Measurements from ENCODE around the gene TAGLN2.

The TAGLN2 gene

GRCh38 chr1:159935305-159935704 lies 10.0 kb upstream of the TAGLN2 start:
- DNase-seq (ENCODE audit: low read depth): no peak

DNA sequence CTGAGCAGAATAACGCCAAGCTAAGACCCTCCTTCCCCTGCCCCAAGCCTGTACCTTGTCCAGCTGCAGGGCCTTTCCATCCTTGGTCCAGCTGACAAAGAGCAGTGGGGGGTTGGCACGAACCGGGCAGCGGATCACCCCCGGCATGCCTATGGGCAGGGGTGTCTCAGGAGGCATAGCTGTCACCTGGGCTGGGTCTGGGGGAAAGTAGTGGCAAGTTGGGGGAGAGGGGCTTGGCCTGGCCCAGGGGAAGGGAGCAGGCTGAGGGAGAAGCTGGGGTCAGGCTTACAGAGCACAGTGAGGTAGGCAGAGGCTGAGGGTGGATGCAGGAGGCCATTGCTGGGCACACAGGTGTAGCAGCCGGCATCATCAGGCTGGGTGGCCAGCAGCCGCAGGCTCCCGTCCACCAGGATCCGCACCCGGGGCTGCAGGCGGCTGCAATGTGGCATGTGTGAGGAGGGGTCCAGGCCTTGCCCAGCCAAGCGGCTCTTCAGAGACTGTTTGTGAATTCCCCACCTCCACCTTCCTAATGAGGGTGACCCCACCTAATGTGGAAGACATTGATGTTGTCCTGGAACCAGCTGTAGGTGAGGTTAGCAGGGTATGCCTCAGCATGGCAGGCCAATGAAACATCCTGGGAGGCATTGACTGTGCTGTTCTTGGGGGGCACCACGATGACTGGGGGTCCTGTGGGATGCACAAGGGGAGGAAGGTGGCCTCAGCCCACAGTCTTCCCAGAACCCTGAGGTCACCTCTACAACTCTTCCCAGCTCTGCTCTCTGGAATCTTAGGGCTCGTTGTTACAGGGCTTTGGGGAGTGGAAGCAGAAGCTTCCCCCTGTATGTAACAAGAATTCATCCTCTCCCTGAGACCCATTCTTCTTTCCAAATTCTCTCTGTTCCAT lies 9.1 kb upstream of the TAGLN2 start:
- no peak for DNase-seq (ENCODE audit: low read depth)

GRCh38 chr1:159933347-159933746 lies 8.0 kb upstream of the TAGLN2 start:
- DNase-seq (ENCODE audit: low read depth): no peak

- DNase-seq (ENCODE audit: low read depth): no peak
Observed at GRCh38 chr1:159932296-159933285, 7.3 kb upstream of the TAGLN2 start.

- no peak for DNase-seq (ENCODE audit: low read depth)
Observed at GRCh38 chr1:159931795-159932173, 6.5 kb upstream of the TAGLN2 start.

DNA sequence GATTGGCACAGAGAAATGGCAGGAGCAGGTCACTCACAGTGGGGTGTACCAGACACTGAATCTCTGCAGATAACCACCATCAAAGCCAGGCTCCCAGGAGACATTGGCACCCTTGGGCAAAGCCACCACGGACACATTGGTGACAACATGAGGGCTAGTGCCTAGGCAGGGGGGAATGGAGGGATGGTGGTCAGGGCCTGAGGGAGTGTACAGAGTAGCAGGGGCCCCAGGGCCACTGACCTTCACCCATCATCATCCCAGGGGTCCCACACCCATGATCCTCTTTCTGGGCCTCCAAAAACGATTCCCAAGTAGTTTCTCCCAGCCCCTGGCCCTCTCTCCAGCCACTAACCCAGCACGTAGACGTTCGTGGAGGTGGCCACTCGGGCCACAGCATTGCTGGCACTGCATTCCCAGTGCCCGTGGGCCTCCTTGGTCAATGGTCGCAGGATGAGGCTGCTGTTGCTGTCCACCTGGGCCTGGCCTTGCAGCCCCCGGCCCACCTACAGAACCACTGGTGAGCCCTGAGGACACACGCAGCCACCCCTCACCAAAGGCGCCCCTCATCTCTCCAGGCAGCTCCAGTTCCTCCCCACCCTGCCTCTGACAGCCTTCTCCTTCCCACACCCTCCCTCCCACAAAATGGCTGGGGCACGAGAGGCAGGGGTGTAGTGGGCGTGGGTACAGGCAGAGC lies 5.9 kb upstream of the TAGLN2 start:
- DNase-seq (ENCODE audit: low read depth): no peak

DNA sequence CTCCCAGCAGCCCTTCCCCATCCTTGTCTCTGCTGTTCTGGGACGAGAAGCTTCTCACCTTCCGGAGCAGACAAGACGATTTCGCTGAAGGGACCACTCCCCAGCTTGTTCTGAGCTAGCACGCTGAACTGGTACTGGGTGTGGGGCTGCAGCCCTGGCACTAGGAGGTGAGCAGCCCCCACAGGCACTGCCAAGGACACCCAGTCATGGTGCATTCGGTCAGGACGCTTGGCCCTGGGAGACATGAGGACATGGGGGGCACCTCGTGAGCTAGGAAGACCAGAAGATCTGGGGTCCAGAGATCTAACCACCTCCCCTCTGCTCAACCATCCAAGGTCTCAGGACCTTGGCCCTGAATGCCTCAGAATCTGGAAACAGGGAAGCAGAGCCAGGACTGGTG lies 5.3 kb upstream of the TAGLN2 start:
- DNase-seq (ENCODE audit: low read depth): no peak

DNA sequence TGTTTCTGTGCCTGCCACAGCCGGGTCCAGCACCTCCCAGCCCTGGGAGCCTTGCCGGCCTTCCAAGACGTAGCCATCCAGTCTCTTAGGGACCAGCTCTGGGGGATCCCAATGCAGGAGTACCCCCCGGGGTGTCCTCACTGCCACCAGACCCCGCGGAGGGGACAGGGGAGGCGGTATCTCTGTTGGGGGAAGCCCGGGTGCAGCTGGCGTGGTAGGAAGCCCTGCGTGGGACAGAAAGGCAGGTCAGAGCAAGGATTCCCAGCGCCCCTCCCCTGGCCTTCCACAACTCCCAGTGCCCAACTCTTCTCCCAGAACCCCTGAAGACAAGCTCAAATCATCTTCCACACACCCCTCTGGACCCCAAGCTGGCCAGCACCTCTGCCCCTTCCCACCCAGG lies 4.9 kb upstream of the TAGLN2 start:
- no peak for DNase-seq (ENCODE audit: low read depth)

GRCh38 chr1:159929155-159930051 lies 4.1 kb upstream of the TAGLN2 start:
- DNase-seq (ENCODE audit: low read depth): no peak

GRCh38 chr1:159928491-159929050 lies 3.3 kb upstream of the TAGLN2 start:
- DNase-seq (ENCODE audit: low read depth): no peak

GRCh38 chr1:159927849-159928431 lies 2.6 kb upstream of the TAGLN2 start:
- no peak for DNase-seq (ENCODE audit: low read depth)

DNA sequence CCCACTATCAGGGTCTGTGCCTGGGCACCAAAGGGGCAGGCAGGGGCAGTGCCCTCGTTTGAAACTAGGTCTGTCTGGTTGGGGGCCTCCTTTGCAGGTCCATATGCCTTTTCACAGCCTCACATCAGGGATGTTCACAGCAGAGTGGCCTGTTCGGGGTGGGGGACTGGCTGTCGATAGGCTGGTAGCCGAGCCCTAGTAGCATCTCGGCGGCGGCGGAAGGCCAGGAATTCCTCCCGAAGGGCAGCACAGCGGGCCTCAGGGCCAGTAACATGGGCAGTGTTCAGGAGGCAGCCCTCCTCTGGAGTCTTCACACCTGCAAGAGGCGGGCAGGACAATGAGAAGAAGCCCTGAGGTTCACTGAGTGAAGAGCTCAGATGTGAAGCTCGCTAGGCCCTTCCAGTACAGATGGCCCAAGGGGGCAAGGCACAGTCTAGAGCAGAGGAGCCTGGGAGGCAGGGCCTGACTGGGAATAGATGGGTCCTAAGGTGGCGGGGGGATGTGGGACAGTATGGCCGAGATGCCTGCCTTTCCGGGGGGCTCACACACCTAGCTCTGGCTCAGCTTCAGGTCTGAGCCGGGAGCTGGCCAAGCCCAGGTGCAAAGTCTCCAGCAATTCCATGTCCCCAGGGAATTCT lies 2.0 kb upstream of the TAGLN2 start:
- no peak for DNase-seq (ENCODE audit: low read depth)

DNA sequence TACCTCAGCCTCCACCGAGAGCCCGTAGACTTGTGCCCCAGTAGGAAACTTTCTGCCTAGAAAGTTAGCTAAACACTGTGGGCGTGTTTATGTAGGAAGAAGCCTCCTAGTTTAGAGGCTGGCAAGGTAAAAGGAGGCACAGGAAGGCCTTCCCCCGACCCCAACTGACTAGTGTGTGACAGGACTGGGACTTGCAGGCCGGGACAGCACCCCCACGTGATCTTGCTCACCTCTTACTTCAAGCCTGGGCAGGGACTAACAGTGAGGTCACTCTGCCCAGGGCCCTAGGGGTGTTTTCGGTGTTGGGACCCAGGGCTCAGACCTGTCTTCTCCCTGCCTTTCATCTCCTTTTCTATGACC lies 392 bp upstream of the TAGLN2 start:
- DNase-seq (ENCODE audit: low read depth): no peak

DNA sequence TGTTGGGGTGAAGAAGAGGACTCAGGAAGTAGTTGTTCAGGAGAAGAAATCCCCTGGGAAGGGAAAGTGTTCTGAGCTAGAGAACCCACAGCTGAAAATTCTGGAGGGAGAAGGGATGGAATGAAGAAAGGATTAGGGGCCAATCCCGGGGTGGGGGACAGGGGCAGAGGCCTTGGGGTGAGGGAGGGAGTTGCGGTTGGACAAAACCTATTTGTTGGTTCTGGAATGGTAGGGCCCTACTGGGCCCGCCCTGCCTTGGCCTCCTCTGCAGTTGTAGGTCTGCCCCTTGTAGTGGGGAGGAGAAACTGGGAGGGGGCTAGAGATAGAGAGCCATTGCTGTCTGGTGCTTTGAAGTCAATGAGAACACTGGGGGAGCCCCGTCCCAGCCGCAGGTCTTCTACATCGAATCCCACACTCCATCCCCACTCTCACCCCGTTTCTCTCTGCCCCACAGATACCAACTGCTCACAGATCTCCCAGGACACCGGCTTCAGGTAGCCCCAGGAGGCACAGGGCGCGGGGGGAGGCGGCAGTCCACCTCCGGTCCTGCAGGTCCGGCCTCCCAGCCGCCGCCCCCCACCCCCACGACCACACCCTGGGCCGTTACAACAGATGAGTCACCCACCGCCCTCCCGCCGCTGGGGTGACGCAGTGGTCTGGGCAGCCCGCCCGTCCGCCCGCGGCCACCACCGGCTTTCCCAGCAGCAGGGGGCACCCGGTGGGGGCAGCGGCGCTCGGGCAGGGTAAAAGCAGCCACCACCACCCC lies 1.1 kb downstream of the TAGLN2 start:
- DNase-seq (ENCODE audit: low read depth): peak; percentile 33

- DNase-seq (ENCODE audit: low read depth): peak; percentile 50
Observed at GRCh38 chr1:159923203-159924024, 1.9 kb downstream of the TAGLN2 start.

DNA sequence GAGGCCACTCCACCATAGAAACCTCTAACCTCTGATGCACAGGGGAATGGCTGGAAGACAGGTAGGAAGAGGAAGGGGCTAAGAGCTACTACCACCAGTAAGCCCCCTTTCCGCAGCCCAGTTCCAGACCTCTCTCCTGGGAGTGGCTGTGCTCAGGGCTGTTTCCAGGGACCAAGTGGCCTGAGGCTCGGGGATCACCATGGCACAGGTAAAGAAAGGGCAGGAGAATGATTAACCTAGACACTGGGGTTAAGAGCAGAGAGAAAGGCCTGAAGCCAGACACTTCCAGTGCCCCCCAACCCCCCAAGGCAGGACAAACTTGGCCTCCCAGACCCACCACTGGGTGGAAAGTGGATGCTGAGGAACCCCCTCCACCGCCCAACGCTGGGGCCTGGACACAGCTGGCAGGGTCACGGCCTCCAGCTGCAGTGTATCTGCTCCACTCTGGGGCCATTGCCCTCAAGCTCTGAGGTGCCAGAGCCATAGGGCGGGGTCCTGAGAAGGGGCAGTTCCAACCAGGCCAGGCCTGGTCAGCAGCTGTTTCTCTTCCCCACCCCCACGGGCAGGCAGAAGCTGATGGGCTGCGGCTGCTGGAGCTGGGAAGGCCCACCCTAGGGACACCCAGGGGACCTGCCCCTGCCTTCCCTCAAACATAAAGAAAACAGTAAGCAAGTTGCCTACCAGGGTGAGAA lies 2.6 kb downstream of the TAGLN2 start:
- no peak for DNase-seq (ENCODE audit: low read depth)

GRCh38 chr1:159921700-159922504 lies 3.4 kb downstream of the TAGLN2 start:
- no peak for DNase-seq (ENCODE audit: low read depth)
